Measurements from ENCODE around the gene CD300LF. TPM values are rescaled to one million over a fixed set of nuclear protein-coding genes. Genes with fewer than 3 reads are reported as not detected.

Gene CD300LF
- total RNA-seq, 1 experiment from 2014 or later = not detected

DNA sequence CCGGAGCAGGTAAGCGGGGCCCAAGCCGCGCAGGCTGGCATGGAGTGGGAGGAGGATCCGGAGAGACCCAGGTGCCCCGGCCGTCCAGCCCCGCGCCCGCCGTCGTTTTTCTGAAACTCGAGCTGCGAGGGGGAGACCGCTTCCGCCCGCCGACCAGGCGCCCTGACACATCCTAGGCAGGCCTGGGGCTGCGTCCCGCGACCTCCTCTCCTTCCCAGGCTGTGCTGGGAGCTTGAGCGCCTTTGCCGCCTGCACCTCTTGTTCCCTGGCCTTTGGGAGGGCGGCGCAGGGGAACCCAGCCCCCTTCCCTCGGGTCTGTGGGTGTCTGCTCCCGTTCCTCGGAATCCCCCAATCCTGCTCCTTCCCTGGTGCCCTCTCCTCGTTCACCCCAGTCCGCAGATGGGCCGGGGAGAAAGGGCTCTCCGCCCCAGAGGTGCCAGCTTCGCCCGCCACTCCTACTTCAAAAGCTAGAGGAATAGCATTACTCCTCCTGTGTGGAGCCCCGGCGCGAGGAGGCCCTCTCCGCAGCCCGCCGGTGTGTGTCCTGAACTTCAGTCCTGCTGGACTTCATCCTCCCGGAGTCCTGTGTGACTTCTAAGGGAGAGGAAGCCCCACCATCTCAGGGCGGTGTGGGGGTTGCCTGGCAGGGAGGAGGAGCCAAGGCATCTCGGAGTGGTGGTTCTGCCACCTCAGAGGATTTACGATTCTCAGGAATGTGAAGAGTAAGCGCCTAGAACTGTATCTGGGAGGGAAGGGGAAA is 36.7 kb upstream of the CD300LF start:
- H3K27ac Mint-ChIP-seq = peak overlapping the region in 2 of 3 experiments; percentile 79 to 85; a peak in 2 of 7 replicates
- Histone ChIP-seq H4K20me1 (ENCODE audit: control insufficient read depth, insufficient read depth, insufficient read length) (no peaks in the 10 kb centered on the region), H3K9me3 (ENCODE audit: control insufficient read depth, low read depth, low read length) (no peaks in the 10 kb centered on the region), H3K4ac (ENCODE audit: low read depth, low read length) (no peak overlapping the region), H2BK120ac (ENCODE audit: low read depth, low read length, poor library complexity, severe bottlenecking) (no peak overlapping the region), H3K27me3 (ENCODE audit: insufficient read depth, low read length) (no peaks in the 10 kb centered on the region), H3K56ac (ENCODE audit: insufficient read length, low read depth, low read length) (no peak overlapping the region), H3K4me2 (ENCODE audit: insufficient read depth, insufficient read length, low read length) (peak overlapping the region; percentile 69), H2BK15ac (ENCODE audit: low read depth, low read length) (no peak overlapping the region), H3K27ac (ENCODE audit: insufficient read length, low read depth, low read length) (no peak overlapping the region), H2AK5ac (ENCODE audit: insufficient read length, low read length) (no peak overlapping the region), H3K79me1 (ENCODE audit: insufficient read depth, low read depth, low read length, poor library complexity, severe bottlenecking) (peaks cover 3% of the 10 kb centered on the region), H2BK5ac (ENCODE audit: insufficient read length, low read length) (no peak overlapping the region), H3K14ac (ENCODE audit: insufficient read depth, low read length) (peak overlapping the region; percentile 83), H3K79me2 (ENCODE audit: insufficient read depth, low read length) (peaks cover 9% of the 10 kb centered on the region; the same call in 1 of the 2 replicates), H4K8ac (replicated peaks; ENCODE audit: insufficient read length, low read depth, low read length) (no peak overlapping the region), H3T11ph (ENCODE audit: low read length) (no peak overlapping the region), H2BK12ac (ENCODE audit: insufficient read length, low read depth, low read length) (no peak overlapping the region), H3K23me2 (ENCODE audit: insufficient read length, low read depth, low read length, poor library complexity, severe bottlenecking) (peaks cover 9% of the 10 kb centered on the region), H3K23ac (ENCODE audit: insufficient read length, low read depth, low read length) (no peak overlapping the region), H3K9ac (ENCODE audit: extremely low read depth, insufficient read length, low read length) (peak overlapping the region; percentile 77), H4K91ac (ENCODE audit: insufficient read length, low read depth, low read length) (no peak overlapping the region), H3K4me1 (ENCODE audit: insufficient read depth, low read length) (peaks cover 11% of the 10 kb centered on the region), H4K5ac (ENCODE audit: insufficient read length, low read depth, low read length) (no peak overlapping the region), H2BK20ac (ENCODE audit: low read depth, low read length, poor library complexity, severe bottlenecking) (no peak overlapping the region), H3K18ac (ENCODE audit: insufficient read length, low read depth, low read length) (no peak overlapping the region), H2AFZ (ENCODE audit: low read length) (no peak overlapping the region)
- no CpG with 5 or more reads among the region's 46 CpGs for WGBS (ENCODE audit: extremely low coverage, insufficient read length, low lambda C conversion rate)
- H3K4me1 Mint-ChIP-seq = peaks cover 59 to 65% of the 10 kb centered on the region in 2 experiments
- H3K9me3 Mint-ChIP-seq = no peaks in the 10 kb centered on the region
- H3K36me3 Mint-ChIP-seq (ENCODE audit: insufficient read depth in 1 of 3, low read depth in 3 of 3) = peaks cover 12 to 24% (median 17%) of the 10 kb centered on the region in 3 experiments
- H3K27me3 Mint-ChIP-seq (ENCODE audit: low read depth) = peaks cover 5% of the 10 kb centered on the region
- H3K4me3 Mint-ChIP-seq = peak overlapping the region; percentile 89 to 93
- DNase-seq = no peak
- TF ChIP-seq, protein P1, sequence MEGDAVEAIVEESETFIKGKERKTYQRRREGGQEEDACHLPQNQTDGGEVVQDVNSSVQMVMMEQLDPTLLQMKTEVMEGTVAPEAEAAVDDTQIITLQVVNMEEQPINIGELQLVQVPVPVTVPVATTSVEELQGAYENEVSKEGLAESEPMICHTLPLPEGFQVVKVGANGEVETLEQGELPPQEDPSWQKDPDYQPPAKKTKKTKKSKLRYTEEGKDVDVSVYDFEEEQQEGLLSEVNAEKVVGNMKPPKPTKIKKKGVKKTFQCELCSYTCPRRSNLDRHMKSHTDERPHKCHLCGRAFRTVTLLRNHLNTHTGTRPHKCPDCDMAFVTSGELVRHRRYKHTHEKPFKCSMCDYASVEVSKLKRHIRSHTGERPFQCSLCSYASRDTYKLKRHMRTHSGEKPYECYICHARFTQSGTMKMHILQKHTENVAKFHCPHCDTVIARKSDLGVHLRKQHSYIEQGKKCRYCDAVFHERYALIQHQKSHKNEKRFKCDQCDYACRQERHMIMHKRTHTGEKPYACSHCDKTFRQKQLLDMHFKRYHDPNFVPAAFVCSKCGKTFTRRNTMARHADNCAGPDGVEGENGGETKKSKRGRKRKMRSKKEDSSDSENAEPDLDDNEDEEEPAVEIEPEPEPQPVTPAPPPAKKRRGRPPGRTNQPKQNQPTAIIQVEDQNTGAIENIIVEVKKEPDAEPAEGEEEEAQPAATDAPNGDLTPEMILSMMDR (conservative IDR thresholded peaks at IDR 0.05) = no peak
